ENCODE measurements around the gene DUXA.

DNA sequence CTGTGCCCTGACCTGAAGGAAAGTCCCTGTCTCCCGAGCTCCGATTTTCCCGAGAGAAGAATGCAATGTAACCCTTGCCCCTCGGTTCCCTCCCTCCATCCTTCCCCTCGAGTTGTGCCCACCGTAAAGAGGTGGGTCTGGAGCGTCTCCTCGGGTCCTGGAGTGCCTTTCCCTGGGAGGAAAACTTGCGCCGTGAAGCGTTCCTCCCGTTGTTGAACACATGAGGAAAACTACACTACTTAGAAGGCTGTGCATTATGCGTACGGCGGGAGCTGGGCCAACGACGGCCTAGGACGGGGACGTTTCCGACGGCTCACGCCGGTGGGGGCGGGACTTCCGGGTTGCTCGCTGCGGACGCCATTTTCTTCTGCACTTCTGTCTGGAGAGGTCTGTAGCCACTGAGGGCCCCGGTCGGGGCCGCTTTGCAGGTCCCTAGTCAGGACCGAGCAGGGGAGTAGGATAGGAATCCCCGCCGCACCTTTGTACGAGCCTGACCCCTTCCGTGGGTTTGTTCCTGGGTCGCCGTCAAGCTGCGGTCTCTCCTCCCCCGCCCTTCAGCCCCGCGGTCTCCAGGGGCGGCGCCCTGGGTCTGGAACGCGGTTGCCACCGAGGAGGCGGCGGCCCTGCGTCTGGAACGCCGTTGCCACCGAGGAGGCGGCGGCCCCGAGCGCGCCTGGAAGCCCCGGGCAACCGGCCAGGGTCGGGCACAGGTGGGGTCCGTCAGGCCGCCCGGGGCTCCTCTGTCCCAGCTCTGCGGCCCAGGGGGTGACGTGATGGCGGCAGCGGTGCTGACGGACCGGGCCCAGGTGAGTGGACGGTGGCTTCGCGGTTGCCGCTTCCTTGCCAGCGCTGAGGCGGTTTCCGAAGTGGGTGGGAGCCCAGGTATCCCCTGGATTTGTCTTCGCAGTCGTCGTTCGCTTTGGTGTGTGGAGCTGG lies 24.1 kb upstream of the DUXA start, which contains the start of gene ZNF264:
- TF ChIP-seq CTCF (IDR thresholded peaks at IDR 0.05; ENCODE audit: low read depth, low read length, poor library complexity, severe bottlenecking) (no peak), EZH2phosphoT487 (IDR thresholded peaks at IDR 0.05; ENCODE audit: borderline replicate concordance, low read length) (no peak)

Measured in DOHH2 (cell line).